Measurements from ENCODE around the gene MGST2.

The MGST2 gene

GRCh38 chr4:139654516-139654915, 11.1 kb upstream of the MGST2 start:
- Mint-ChIP-seq H3K27ac (no peak overlapping the region), H3K27me3 (peaks cover 14 to 33% of the 10 kb centered on the region in 2 donors), H3K9me3 (no peaks in the 10 kb centered on the region), H3K4me1 (ENCODE audit: low read depth in 2 of 2) (peaks cover 11 to 16% of the 10 kb centered on the region in 2 donors), H3K4me3 (no peak overlapping the region), H3K36me3 (ENCODE audit: insufficient read depth) (peaks cover 3% of the 10 kb centered on the region)
- ATAC-seq (replicated peaks) (no peak), DNase-seq (no peak)

GRCh38 chr4:139655116-139655515, 10.5 kb upstream of the MGST2 start:
- peaks cover 11 to 16% of the 10 kb centered on the region in 2 donors for H3K4me1 Mint-ChIP-seq (ENCODE audit: low read depth in 2 of 2)
- no peak overlapping the region for H3K4me3 Mint-ChIP-seq
- ATAC-seq (replicated peaks) (no peak), DNase-seq (no peak)
- no peak overlapping the region for H3K27ac Mint-ChIP-seq
- peaks cover 14 to 33% of the 10 kb centered on the region in 2 donors for H3K27me3 Mint-ChIP-seq
- H3K36me3 Mint-ChIP-seq (ENCODE audit: insufficient read depth) = peaks cover 3% of the 10 kb centered on the region
- H3K9me3 Mint-ChIP-seq = no peaks in the 10 kb centered on the region

GRCh38 chr4:139656614-139657486, 8.8 kb upstream of the MGST2 start:
- DNase-seq (peak; percentile 25 to 41 (median 28)), ATAC-seq (replicated peaks) (peak; percentile 83)
- peak overlapping the region; percentile 79 to 88 for H3K27ac Mint-ChIP-seq
- H3K27me3 Mint-ChIP-seq = peaks cover 14 to 33% of the 10 kb centered on the region in 2 donors
- H3K4me3 Mint-ChIP-seq = peak overlapping the region; percentile 28 to 68
- peaks cover 6 to 9% of the 10 kb centered on the region in 2 donors for H3K4me1 Mint-ChIP-seq (ENCODE audit: low read depth in 2 of 2)
- H3K9me3 Mint-ChIP-seq = no peaks in the 10 kb centered on the region
- H3K36me3 Mint-ChIP-seq (ENCODE audit: insufficient read depth) = peaks cover 3% of the 10 kb centered on the region

- H3K27me3 Mint-ChIP-seq = peaks cover 8 to 25% of the 10 kb centered on the region in 2 donors
- peak overlapping the region in 1 of 2 donors; percentile 88 for H3K27ac Mint-ChIP-seq
- DNase-seq (no peak), ATAC-seq (replicated peaks) (no peak)
- H3K4me3 Mint-ChIP-seq = peak overlapping the region in 1 of 2 donors; percentile 2
- H3K9me3 Mint-ChIP-seq = no peaks in the 10 kb centered on the region
- H3K4me1 Mint-ChIP-seq (ENCODE audit: low read depth in 2 of 2) = peaks cover 5 to 9% of the 10 kb centered on the region in 2 donors
- peaks cover 3% of the 10 kb centered on the region for H3K36me3 Mint-ChIP-seq (ENCODE audit: insufficient read depth)
Measured at GRCh38 chr4:139658185-139658584, 7.4 kb upstream of the MGST2 start.

- H3K9me3 Mint-ChIP-seq = no peaks in the 10 kb centered on the region
- DNase-seq (no peak), ATAC-seq (replicated peaks) (no peak)
- peak overlapping the region in 1 of 2 donors; percentile 2 for H3K4me3 Mint-ChIP-seq
- no peaks in the 10 kb centered on the region for H3K36me3 Mint-ChIP-seq (ENCODE audit: insufficient read depth)
- peaks cover 3 to 19% of the 10 kb centered on the region in 2 donors for H3K27me3 Mint-ChIP-seq
- peaks cover 5 to 9% of the 10 kb centered on the region in 2 donors for H3K4me1 Mint-ChIP-seq (ENCODE audit: low read depth in 2 of 2)
- H3K27ac Mint-ChIP-seq = peak overlapping the region in 1 of 2 donors; percentile 80
Measured at GRCh38 chr4:139658586-139659382, 6.8 kb upstream of the MGST2 start.

DNA sequence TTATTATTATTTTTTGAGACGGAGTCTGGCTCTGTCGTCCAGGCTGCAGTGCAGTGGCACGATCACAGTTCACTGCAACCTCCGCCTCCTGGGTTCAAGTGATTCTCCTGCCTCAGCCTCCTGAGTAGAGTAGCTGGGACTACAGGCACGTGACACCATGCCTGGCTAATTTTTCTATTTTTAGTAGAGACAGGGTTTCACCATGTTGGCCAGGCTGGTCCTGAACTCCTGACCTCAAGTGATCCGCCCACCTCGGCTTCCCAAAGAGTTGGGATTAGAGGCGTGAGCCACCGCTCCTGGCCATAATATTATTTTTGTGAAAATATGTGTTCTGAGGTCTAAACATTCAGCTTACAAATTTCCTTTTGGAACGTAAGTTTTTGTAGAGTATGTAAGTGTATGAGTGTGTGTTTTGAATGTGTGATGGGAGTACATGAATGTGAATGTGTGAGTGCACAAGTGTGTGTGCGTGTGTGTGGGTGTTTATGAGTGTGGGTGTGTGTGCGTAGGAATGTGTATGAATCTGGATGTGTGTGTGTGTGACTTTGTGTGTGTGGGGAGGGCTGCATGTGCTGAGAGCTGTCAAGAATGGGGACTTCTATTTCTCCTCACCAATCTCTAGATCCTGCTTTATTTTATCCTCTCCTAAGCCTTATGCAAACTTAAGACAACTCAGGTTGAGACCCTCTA, 5.7 kb upstream of the MGST2 start:
- Mint-ChIP-seq H3K27me3 (peaks cover 0 to 9% of the 10 kb centered on the region in 2 donors), H3K36me3 (ENCODE audit: insufficient read depth) (no peaks in the 10 kb centered on the region), H3K27ac (no peak overlapping the region), H3K4me1 (ENCODE audit: low read depth in 2 of 2) (peaks cover 5 to 9% of the 10 kb centered on the region in 2 donors), H3K4me3 (no peak overlapping the region), H3K9me3 (no peaks in the 10 kb centered on the region)
- ATAC-seq (replicated peaks) (no peak), DNase-seq (no peak)

- H3K4me1 Mint-ChIP-seq (ENCODE audit: low read depth in 2 of 2) = peaks cover 9 to 14% of the 10 kb centered on the region in 2 donors
- H3K9me3 Mint-ChIP-seq = no peaks in the 10 kb centered on the region
- peaks cover 0 to 9% of the 10 kb centered on the region in 2 donors for H3K27me3 Mint-ChIP-seq
- no peak overlapping the region for H3K4me3 Mint-ChIP-seq
- H3K36me3 Mint-ChIP-seq (ENCODE audit: insufficient read depth) = no peaks in the 10 kb centered on the region
- no peak for ATAC-seq (replicated peaks)
- no peak overlapping the region for H3K27ac Mint-ChIP-seq
- no peak for DNase-seq
Measured at GRCh38 chr4:139660568-139661043, 5.0 kb upstream of the MGST2 start.

- DNase-seq (no peak), ATAC-seq (replicated peaks) (no peak)
- Mint-ChIP-seq H3K36me3 (ENCODE audit: insufficient read depth) (no peaks in the 10 kb centered on the region), H3K9me3 (no peaks in the 10 kb centered on the region), H3K27me3 (no peaks in the 10 kb centered on the region), H3K4me3 (no peak overlapping the region), H3K4me1 (ENCODE audit: low read depth in 2 of 2) (peaks cover 14 to 15% of the 10 kb centered on the region in 2 donors), H3K27ac (no peak overlapping the region)
Measured at GRCh38 chr4:139663561-139664138, 2.0 kb upstream of the MGST2 start.

GRCh38 chr4:139664442-139664841, 1.2 kb upstream of the MGST2 start:
- Mint-ChIP-seq H3K27me3 (no peaks in the 10 kb centered on the region), H3K4me1 (ENCODE audit: low read depth in 2 of 2) (peaks cover 14 to 15% of the 10 kb centered on the region in 2 donors), H3K27ac (no peak overlapping the region), H3K9me3 (no peaks in the 10 kb centered on the region), H3K4me3 (no peak overlapping the region), H3K36me3 (ENCODE audit: insufficient read depth) (no peaks in the 10 kb centered on the region)
- no peak for ATAC-seq (replicated peaks)
- DNase-seq = no peak

GRCh38 chr4:139665079-139665689, 435 bp upstream of the MGST2 start:
- peak overlapping the region; percentile 92 to 94 for H3K27ac Mint-ChIP-seq
- DNase-seq (no peak), ATAC-seq (replicated peaks) (no peak)
- peak overlapping the region; percentile 82 to 94 for H3K4me3 Mint-ChIP-seq
- H3K4me1 Mint-ChIP-seq (ENCODE audit: low read depth in 2 of 2) = peaks cover 14 to 15% of the 10 kb centered on the region in 2 donors
- no peaks in the 10 kb centered on the region for H3K27me3 Mint-ChIP-seq
- no peaks in the 10 kb centered on the region for H3K36me3 Mint-ChIP-seq (ENCODE audit: insufficient read depth)
- no peaks in the 10 kb centered on the region for H3K9me3 Mint-ChIP-seq

GRCh38 chr4:139666735-139667281, 1.2 kb downstream of the MGST2 start:
- peak overlapping the region; percentile 82 to 94 for H3K4me3 Mint-ChIP-seq
- no peak for ATAC-seq (replicated peaks)
- no peaks in the 10 kb centered on the region for H3K9me3 Mint-ChIP-seq
- H3K4me1 Mint-ChIP-seq (ENCODE audit: low read depth in 2 of 2) = peaks cover 14 to 15% of the 10 kb centered on the region in 2 donors
- no peaks in the 10 kb centered on the region for H3K36me3 Mint-ChIP-seq (ENCODE audit: insufficient read depth)
- H3K27me3 Mint-ChIP-seq = no peaks in the 10 kb centered on the region
- DNase-seq = no peak
- peak overlapping the region in 1 of 2 donors; percentile 92 for H3K27ac Mint-ChIP-seq

- Mint-ChIP-seq H3K27me3 (no peaks in the 10 kb centered on the region), H3K27ac (no peak overlapping the region), H3K4me1 (ENCODE audit: low read depth in 2 of 2) (peaks cover 14 to 15% of the 10 kb centered on the region in 2 donors), H3K36me3 (ENCODE audit: insufficient read depth) (no peaks in the 10 kb centered on the region), H3K4me3 (no peak overlapping the region), H3K9me3 (no peaks in the 10 kb centered on the region)
- no peak for ATAC-seq (replicated peaks)
- DNase-seq = no peak
Measured at GRCh38 chr4:139668036-139668435, 2.4 kb downstream of the MGST2 start.

Measured in effector memory CD8-positive, alpha-beta T cell (primary cell).